ENCODE data around the gene PPARG. TPM values are rescaled to one million over a fixed set of nuclear protein-coding genes. Genes with fewer than 3 reads are reported as not detected.

The PPARG gene
- polyA plus RNA-seq, 1 of the 3 experiments (the other 2 are of a cell fraction) = 2.8 TPM

- TF ChIP-seq POLR2AphosphoS5 (IDR thresholded peaks at IDR 0.05; ENCODE audit: low read depth, low read length) (no peak), SIN3A (IDR thresholded peaks at IDR 0.05; ENCODE audit: borderline replicate concordance, low read depth, low read length) (no peak), RCOR1 (IDR thresholded peaks at IDR 0.05; ENCODE audit: low read length) (no peak)
Measured at GRCh38 chr3:12352755-12353154, 63.9 kb downstream of the PPARG start (continued).

GRCh38 chr3:12353796-12354525, 65.1 kb downstream of the PPARG start:
- no peaks in the 10 kb centered on the region for H3K9me3 ChIP-seq
- H3K79me2 ChIP-seq (ENCODE audit: insufficient read depth) = no peaks in the 10 kb centered on the region
- no peaks in the 10 kb centered on the region for H3K9me2 ChIP-seq
- no peak overlapping the region for H3K4me3 ChIP-seq (ENCODE audit: low read depth in 2 of 2, low read length in 1 of 2)
- no peaks in the 10 kb centered on the region for H3K36me3 ChIP-seq (replicated peaks in 1 of 2; ENCODE audit: control insufficient read depth in 1 of 2, insufficient read depth in 2 of 2, low read length in 1 of 2)
- no peaks in the 10 kb centered on the region for H3K27me3 ChIP-seq (ENCODE audit: insufficient read depth)
- no peak overlapping the region for H3K9ac ChIP-seq
- TF ChIP-seq, protein P1, sequence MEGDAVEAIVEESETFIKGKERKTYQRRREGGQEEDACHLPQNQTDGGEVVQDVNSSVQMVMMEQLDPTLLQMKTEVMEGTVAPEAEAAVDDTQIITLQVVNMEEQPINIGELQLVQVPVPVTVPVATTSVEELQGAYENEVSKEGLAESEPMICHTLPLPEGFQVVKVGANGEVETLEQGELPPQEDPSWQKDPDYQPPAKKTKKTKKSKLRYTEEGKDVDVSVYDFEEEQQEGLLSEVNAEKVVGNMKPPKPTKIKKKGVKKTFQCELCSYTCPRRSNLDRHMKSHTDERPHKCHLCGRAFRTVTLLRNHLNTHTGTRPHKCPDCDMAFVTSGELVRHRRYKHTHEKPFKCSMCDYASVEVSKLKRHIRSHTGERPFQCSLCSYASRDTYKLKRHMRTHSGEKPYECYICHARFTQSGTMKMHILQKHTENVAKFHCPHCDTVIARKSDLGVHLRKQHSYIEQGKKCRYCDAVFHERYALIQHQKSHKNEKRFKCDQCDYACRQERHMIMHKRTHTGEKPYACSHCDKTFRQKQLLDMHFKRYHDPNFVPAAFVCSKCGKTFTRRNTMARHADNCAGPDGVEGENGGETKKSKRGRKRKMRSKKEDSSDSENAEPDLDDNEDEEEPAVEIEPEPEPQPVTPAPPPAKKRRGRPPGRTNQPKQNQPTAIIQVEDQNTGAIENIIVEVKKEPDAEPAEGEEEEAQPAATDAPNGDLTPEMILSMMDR (IDR thresholded peaks at IDR 0.05) = no peak
- TF ChIP-seq EP300 (IDR thresholded peaks at IDR 0.05; ENCODE audit: borderline replicate concordance in 1 of 2, low read depth in 1 of 2, low read length in 1 of 2) (no peak), GABPA (IDR thresholded peaks at IDR 0.05; ENCODE audit: low read depth) (no peak), TEAD4 (IDR thresholded peaks at IDR 0.05; ENCODE audit: borderline replicate concordance, insufficient read depth) (no peak), RCOR1 (IDR thresholded peaks at IDR 0.05; ENCODE audit: low read length) (no peak), EZH2phosphoT487 (IDR thresholded peaks at IDR 0.05; ENCODE audit: borderline replicate concordance, low read depth) (no peak), YY1 (IDR thresholded peaks at IDR 0.05; ENCODE audit: low read depth) (no peak), GATA2 (CRISPR knock-in tag; IDR thresholded peaks at IDR 0.05) (no peak), MEF2A (IDR thresholded peaks at IDR 0.05; ENCODE audit: borderline replicate concordance, low read depth) (no peak), NRF1 (IDR thresholded peaks at IDR 0.05; ENCODE audit: low read depth, low read length) (no peak), USF1 (IDR thresholded peaks at IDR 0.05; ENCODE audit: borderline replicate concordance, low read depth) (no peak), CHD2 (IDR thresholded peaks at IDR 0.05; ENCODE audit: low read length, partially characterized antibody) (no peak), MXI1 (IDR thresholded peaks at IDR 0.05; ENCODE audit: low read depth, low read length) (no peak), NFIC (IDR thresholded peaks at IDR 0.05; ENCODE audit: borderline replicate concordance) (no peak)
- TF ChIP-seq, protein P2, sequence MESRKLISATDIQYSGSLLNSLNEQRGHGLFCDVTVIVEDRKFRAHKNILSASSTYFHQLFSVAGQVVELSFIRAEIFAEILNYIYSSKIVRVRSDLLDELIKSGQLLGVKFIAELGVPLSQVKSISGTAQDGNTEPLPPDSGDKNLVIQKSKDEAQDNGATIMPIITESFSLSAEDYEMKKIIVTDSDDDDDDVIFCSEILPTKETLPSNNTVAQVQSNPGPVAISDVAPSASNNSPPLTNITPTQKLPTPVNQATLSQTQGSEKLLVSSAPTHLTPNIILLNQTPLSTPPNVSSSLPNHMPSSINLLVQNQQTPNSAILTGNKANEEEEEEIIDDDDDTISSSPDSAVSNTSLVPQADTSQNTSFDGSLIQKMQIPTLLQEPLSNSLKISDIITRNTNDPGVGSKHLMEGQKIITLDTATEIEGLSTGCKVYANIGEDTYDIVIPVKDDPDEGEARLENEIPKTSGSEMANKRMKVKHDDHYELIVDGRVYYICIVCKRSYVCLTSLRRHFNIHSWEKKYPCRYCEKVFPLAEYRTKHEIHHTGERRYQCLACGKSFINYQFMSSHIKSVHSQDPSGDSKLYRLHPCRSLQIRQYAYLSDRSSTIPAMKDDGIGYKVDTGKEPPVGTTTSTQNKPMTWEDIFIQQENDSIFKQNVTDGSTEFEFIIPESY (IDR thresholded peaks at IDR 0.05; ENCODE audit: borderline replicate concordance, low read depth) = no peak
- TF ChIP-seq, protein P3, sequence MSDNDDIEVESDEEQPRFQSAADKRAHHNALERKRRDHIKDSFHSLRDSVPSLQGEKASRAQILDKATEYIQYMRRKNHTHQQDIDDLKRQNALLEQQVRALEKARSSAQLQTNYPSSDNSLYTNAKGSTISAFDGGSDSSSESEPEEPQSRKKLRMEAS (IDR thresholded peaks at IDR 0.05; ENCODE audit: low read depth) = no peak
- TF ChIP-seq, protein P4, sequence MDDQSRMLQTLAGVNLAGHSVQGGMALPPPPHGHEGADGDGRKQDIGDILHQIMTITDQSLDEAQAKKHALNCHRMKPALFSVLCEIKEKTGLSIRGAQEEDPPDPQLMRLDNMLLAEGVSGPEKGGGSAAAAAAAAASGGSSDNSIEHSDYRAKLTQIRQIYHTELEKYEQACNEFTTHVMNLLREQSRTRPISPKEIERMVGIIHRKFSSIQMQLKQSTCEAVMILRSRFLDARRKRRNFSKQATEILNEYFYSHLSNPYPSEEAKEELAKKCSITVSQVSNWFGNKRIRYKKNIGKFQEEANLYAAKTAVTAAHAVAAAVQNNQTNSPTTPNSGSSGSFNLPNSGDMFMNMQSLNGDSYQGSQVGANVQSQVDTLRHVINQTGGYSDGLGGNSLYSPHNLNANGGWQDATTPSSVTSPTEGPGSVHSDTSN (IDR thresholded peaks at IDR 0.05) = no peak
- TF ChIP-seq, protein P5, sequence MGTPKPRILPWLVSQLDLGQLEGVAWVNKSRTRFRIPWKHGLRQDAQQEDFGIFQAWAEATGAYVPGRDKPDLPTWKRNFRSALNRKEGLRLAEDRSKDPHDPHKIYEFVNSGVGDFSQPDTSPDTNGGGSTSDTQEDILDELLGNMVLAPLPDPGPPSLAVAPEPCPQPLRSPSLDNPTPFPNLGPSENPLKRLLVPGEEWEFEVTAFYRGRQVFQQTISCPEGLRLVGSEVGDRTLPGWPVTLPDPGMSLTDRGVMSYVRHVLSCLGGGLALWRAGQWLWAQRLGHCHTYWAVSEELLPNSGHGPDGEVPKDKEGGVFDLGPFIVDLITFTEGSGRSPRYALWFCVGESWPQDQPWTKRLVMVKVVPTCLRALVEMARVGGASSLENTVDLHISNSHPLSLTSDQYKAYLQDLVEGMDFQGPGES (IDR thresholded peaks at IDR 0.05; ENCODE audit: low read depth, low read length) = no peak
- H3K27ac ChIP-seq (ENCODE audit: low read depth in 2 of 2, low read length in 1 of 2) = no peak overlapping the region
- no peaks in the 10 kb centered on the region for H4K20me1 ChIP-seq (ENCODE audit: insufficient read depth)
- ChIA-PET POLR2A (no interaction called here), CTCF (no interaction called here)
- 76% methylated on average over 7 of the region's 7 CpGs for WGBS (ENCODE audit: low lambda C conversion rate)
- DNase-seq = no peak
- no peaks in the 10 kb centered on the region; a peak in 1 of 4 replicates for H3K4me1 ChIP-seq (ENCODE audit: control insufficient read depth in 1 of 2, insufficient read depth in 2 of 2, low read depth in 1 of 2, low read length in 1 of 2)
- H2AFZ ChIP-seq (ENCODE audit: low read depth) = no peak overlapping the region
- H3K4me2 ChIP-seq = no peak overlapping the region
- no peaks in the 10 kb centered on the region for H3F3A ChIP-seq (replicated peaks; ENCODE audit: insufficient read depth)

Measured in SK-N-SH (cell line).